Mesenteric fat pad (tissue), 1 donor: Measurements from ENCODE around the gene SORCS2. TPM values are rescaled to one million over a fixed set of nuclear protein-coding genes. Genes with fewer than 3 reads are reported as not detected.
"Not testable (repeated sequence)": the region's sequence is repeated elsewhere in the genome, so short reads cannot be mapped to it uniquely, and the experiment has no call there.

ENCODE experiments used
- DNase-seq: peaks from one replicate; pipeline ENCODE4 v3.0.0-alpha.2; 2020; ENCODE audit warnings: low spot score
- total RNA-seq: library from RNA; stranded (reverse); fragmentation: NEBNext Ultra II Directional; extraction: Animal tissue kit (Norgen Biotek cat#: 25700); gene quantifications from one replicate; pipeline ENCODE4 v1.2.1, GENCODE V29; 2021
- donor health status: DM: yes; HTN: yes; CAD: no.

SORCS2 gene
- total RNA-seq, 1 donor from 2014 or later: 1.9 TPM

DNA sequence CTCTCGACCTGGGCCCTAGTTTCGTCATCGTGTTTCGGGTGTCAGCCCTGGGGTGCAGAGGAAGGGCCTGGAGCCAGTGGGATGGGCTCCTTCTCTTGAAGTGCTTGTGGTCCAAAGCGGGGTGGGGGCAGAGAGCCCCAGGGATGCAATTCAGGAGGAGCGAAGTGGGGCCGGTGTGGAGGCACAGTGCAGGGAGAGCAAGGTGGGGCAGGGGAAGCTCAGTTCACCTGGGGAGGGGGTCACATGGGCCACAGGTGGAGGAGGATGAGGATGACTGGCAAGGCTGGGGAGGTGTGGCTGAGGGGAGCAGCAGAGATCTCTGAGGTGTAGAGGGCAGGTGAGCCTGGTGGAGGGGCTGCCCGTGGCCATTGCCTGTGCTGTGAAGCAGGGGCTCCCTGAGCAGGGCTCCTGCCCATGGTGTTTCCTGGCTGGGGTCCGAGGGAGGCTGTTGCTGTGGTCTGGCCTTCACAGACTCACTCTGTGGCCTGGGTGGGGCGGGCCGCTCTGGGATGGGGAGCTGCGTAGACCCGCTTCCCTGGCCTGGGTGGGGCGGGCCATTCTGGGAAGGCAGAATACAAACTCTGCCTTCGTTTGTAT lies 6.9 kb downstream of the SORCS2 start:
- peak; percentile 77 for DNase-seq

DNA sequence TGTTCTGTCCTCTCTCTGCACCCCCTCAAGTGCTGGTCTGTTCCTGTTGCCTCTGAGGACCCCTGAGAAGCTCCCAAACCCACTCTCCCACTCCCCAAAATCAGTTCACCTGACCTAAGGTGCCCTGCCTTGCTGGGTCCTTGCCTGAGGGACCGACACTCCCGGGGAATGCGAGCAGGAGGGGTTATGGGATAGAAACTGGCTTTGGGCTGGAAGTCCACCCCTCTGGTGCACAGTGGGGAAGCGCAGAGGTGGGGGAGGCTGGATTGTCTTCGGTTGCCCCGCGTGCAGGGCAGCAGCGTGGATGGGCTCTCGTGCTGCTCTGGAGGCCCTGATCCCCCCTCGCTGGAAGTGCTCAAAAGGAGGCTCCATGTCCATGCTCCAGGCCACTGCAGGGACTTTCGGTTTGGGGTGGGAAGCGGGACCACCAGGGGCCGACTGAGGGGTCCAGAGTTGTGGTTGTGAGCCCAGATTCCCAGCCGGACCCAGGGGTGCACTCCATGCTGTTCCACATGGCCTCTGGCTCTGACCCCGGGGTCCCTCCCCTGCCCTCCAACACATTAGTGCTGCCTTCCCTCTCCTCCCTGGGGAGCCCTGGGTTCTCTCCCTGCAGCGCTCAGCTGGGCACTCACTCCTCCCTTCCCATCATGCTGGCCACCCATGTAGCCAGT lies 7.6 kb downstream of the SORCS2 start:
- DNase-seq: peak; percentile 81

DNA sequence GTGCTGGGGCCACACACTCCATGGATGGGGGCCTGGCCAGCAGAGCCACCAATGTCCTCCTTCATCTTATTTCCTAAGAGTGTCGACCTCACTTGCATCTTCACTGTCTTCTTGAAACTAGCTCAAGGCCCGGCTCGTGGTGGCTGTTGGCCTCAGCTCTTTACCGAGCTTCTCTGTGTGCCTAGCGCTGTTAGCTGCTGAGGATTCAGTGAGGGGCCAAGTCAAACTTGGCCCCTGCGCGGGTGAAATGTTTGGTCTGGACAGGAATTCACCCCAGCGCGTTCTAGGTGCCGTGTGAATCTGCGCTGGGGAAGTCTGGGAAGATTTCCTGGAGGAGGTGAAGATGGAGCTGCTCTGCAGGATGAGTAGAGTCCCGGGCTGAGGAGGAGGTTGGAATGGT lies 8.5 kb downstream of the SORCS2 start:
- DNase-seq: peak; percentile 72

DNA sequence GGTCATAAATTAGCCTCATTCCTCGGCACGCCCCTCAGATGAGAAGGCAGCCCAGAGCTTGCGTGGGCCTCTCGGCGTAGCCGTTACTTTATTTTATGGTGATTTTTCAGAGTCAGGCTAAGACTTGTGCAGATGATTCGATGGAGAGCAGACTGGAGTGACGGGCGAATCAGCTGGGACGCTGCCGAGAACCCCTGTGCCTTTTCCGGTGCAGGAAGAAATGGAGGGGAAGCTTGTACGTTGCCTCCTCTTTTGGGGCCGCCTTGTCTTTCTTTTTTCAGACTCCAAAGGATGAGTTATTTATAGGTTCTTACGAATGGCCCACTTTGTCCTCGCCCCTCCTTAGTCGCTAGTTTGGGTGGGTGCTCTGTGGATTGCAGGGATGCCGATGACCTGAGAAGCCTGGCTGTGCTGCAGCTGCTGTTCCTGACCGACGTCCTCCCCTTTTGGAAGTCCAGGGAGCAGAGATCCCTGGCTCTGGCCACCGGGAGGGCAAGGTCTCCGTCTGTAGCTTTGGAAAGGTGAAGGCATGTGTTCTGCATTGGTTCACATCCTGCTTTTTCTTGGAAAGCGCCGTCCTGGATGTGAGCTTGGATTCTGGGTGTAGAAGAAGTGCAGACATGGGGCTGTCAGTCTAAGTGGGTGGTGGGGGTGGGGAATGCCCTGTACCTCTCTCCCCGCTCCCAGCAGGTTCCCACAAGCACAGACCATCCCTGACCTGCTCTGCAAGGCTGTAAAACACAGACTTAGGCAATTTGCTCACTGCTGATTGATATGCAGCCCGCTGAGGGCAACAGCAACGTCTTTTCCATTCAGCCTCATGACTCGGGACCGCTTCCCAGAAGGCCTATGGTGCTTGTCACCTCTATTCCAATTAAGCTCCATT lies 9.3 kb downstream of the SORCS2 start:
- DNase-seq: peak; percentile 76

DNA sequence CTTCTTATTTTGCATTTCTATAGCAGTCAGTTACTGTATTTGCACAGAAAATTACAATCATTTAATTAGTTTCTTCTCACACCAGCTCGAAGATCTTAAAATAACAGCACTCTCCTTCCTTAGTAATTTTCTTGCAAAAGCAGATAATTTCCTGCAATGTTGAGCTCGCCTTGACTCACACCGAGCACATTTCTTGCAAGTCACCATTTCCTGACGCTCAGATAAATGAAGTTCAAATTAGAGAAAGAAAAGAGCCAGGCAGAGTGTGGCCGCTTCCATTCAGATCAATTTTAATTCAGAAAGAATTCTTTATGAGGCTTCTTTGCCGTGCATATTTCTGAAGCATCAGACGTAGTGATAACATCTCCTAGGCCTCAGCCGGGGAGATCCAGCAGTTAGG lies 10.1 kb downstream of the SORCS2 start:
- DNase-seq: no peak

DNA sequence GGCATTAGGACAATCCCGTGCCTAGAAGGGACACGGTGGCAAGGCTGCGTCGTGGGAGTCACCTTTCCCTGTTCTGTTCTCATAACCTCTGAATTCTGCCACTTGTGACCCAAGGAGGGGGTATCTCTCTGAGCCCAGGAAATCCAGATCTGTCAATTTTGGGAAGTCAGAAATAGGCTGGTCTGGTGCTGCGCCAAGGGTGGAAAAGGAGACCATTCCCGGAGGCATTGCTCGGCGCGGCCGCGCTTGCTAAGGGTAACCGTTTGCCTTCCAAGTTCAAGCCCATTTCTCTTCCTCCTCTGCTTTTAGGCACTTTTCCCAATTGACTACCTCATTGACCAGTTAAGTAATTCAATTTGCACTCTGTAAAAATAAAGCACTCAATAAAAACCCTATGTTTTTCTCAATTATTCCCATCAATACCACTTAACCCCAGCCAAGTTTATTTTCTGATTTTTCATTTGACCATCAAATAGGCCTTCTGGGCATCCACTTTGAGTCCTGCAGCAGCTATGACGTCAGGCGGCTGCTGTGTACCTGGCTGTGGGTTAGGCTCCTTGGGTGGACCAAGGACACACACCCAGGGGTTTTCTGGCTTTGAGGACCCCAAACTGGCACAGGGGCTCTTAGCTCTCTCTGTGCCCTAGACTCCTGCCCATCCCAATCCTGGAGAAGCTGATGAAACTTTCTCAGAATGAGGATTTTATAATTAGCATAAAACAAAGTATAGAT lies 12.5 kb downstream of the SORCS2 start:
- DNase-seq: no peak

DNA sequence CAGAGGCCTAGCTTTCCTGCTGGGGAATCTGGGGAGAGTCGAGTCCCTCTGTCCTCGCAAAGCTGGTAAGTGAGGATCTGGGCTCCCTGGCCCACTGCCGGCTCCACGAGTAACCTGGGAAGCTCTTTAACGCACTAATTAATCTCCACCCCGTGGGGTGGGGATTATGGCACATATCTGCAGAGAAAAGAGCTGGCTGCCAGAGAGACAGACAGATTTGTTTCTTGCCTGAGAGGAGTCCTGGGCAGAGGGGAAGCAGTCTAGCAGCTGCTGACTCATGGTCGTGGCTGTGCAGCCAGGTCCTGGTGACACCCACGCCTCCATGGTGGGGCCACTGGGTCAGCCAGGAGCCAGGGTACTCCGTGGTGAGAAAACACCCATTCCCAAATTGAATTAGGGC lies 14.0 kb downstream of the SORCS2 start:
- no peak for DNase-seq

DNA sequence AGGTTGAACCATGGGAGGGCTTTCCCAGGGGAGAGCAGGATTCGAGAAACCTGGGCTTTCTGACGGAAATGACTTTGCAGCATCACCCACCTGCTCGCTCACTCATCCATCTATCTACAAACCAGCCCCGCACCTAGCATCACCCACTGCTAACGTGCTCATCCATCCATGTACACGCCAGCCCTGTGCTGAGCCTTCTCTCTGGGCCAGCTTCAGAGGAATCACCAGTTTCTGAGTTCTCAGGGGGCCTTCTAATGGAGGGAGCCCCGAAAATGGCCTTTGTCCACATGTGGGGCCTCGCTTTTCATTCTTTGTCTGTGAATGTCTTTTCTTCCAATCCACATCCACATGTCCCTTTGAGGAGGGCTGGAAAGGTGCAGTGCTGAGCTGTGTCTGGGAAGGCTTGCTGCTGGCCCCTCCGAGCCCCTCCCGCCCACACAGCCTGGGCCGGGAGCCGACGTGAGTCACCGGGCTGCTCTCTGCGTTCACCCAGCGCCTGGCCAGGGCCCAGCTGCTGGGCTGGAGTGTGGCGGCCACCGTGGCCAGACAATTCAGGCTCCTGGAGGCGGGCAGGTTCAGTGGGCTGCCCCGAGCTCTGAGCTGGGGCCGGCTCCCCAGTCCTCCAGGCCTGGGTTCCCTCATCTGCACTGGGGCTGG lies 14.7 kb downstream of the SORCS2 start:
- DNase-seq: no peak

DNA sequence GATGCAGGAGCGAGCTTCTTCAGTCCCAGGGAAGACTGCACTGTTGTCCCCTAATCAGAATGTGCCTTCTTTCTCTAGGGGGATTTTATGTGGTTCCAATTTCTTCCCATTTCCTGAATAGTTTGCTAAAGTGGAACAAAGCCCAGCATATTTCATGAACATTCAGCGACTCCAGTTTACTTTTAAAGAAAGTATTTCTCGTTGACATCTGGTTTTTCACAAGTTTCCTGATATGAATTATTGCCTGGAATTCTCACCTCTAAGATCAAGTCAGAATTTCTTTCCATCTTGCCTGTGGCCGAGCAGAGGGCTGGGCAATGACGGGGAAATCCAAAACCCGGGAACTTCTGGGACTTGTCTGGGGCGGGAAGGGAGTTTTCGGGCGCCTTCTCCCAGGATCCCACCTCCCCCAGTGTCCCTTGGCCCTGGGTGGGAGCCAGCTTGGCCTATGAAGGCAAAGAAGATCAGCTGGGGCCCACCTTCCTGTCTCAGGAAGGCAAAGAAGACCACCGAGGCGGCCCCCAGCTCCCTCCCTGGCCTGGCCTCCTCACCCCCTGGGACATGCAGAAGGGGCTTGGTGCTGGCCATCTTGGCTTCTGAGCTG lies 15.4 kb downstream of the SORCS2 start:
- no peak for DNase-seq

DNA sequence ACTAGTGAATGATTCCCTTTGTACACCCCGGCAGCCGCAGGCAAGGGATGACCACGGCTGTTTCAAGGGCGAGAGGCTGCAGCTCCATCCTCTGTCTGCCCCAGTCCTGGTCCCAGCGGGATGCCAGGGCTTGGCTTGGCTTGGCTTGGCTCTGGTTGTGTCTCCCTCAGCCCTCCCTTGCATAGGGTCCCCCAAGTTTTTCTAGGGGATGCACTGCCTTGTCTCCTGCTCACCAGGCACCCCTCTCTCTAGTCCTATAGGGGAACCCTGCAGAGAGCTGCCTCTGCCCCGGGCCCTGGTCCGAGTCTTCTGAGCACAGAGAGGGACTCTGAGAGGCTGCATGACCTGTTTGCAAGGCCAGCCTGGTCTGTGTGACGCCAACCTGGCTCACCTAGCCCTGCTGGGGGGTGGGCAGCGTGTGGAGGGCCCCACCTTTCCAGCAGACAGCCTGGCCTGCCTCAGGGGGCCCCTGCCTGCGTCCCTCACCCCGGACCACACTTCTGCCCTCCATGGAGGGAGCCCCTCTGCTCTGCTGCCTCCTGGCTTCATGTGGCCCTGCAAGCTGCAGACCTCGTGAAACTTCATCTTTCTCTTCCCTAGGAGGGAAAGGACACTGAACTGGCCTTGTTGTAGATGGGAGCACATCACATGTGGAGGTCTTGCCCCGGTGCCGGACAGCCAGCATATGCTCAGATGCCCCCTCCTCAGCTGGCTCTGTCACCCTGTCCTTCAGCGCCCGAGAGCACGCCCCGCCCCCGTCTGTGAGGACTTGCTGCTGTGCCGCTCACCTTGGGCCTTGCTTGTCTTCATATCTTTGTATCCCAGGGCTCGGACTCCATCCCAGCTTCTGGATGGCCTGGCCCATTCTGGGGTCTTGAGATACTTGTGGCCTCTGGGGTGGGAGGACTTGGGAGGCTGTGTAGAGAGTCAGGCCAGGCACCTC lies 16.4 kb downstream of the SORCS2 start:
- DNase-seq: no peak

DNA sequence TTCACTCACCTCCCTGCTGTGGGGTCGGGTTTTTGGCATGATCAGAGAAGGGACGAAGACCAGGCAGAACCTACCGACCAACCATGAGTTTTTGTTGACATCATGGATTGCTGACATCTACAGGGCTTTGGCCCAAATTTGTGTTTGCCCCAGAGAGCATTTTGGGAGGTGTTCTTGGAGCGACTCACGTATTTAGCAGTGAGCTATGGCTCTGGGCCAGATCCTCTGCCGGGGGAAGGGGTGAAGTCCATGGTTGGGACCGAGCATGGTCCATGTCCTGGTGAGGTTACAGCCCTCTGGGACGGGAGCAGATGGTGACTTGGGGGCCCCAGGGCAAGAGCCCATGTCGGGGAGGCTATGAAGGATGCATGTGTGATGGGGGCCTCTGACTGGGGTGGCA lies 17.4 kb downstream of the SORCS2 start:
- no peak for DNase-seq

DNA sequence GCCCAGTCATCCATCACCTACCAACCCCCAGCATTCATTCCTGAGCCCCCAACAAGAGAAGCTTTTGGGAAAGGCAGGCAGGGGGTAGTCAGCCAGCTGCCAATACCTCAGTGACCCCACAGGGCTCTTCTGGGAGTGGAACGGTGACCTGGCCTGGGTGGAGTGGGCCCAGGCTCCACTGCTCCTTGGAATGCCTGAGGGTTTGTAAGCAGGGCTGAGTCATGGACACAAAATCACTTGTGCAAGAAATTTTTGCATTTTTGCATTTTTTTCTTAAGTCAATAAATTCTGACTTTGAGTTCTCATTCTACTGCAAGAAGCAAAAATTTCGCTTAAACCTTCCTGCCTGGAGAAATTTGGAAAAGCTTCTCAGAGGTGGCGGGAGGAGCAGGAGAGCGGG lies 18.5 kb downstream of the SORCS2 start:
- no peak for DNase-seq

DNA sequence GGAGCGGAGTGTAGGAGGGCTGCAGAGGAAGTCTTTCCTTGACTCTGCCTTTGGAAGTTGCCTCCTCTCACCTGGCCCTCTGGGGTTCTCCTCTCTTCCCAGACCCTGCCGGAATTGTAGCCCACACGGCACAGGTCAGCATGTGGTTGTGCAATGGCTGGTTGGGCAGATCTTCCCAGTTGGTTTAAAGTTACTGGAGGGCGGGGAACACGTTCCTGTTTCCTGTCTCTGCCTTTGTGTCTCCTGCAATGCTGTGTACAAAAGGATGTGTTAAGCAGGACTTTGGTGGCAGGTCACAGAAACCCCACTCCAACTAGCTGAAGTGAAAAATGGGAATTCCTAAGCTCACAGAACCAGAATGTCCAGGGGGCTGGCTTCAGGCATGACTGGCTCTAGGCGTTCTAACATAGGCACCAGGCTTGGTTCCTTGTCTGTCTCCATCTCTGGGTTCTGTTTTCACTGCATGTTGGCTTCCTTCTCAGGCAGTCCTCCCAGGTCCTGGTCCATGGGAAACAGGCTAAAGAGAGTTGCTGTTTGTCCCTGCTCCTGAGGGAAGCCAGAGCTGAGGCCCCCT lies 19.9 kb downstream of the SORCS2 start:
- DNase-seq: no peak

DNA sequence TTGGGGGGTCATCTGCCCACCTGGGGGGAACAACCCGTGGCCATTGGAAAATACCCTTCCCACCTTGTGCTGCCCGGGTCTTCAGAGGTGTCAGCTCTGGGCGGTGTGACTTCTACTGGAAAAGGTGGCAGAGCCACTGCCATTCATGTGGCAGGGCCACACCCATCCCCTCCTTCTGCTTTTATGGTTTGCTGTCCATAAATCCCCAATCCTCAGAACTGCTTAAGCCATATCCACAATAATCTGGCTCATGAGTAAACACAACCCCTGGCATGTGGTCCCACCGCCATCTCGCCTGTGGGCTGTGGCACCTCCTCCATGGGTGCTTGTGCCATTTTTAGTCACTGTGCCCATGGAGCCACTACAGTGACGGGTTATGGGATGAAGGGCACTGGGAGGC lies 20.6 kb downstream of the SORCS2 start:
- DNase-seq: no peak

DNA sequence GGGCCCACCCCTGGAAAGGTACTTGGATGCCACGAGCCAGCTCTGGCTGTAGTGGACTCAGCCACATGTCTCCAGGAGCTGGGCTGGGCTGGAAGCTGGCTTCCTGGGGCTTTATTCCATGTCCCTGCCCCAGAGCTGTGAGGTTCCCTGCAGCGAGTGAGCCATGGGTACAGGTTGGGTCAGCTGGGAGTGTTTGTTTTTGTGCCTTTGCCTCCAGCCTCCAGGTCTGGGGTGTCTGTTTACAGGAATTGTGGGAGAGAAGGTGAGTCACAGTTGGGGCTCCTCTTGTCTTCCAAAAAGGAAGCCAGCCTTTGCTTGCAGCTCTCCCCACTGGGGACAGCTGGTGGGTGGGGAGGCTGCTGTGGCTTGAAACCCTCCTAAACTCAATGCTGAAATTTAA lies 21.5 kb downstream of the SORCS2 start:
- DNase-seq: no peak

DNA sequence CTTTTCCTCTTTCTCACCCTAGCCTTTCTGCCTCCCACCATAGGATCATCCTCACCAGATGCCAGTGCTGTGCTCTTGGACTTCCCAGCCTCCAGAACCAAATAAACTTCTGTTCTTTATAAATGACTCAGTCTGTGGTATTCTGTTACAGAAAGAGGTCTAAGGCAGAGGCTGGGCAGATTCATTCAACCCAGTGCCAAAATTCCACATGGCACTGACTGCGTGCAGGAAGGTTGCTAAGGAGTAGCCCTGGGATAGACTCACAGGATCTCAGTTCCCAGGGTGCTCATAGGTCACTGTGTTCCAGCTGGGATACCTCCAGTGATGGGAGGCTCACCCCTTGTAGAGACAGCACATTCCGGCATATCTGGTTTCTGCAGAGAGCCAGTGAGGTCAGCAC lies 22.0 kb downstream of the SORCS2 start:
- no peak for DNase-seq

DNA sequence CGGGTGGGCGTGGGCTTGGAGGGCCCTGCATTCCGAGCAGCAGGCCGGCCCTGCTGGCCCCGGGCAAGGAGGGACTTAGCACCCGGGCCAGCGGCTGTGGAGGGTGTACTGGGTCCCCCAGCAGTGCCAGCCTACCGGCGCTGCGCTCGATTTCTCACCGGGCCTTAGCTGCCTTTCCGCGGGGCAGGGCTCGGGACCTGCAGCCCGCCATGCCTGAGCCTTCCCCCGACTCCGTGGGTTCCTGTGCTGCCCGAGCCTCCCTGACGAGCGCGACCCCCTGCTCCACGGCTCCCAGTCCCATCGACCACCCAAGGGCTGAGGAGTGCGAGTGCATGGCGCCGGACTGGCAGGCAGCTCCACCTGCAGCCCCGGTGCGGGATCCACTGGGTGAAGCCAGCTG lies 22.8 kb downstream of the SORCS2 start:
- DNase-seq: not testable (repeated sequence)

DNA sequence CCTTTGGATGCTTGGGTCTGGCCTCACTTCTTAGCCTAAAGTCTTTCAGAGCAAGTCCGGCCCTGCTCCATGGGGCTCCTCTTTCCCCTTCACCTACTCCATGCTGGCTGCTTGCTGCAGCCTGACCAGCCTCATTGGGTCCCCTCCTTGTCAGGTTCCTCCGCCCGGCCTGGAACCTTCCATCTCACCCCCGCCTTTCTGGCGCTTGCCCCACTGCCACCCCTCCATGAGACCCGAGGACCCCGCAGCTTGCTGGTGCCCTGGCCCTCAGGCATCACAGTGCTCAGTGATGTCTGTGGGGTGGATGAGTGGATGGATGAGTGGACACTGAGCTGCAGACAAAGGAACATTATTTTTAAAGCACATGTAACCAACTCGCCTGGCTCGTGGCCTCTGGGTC lies 24.7 kb downstream of the SORCS2 start:
- no peak for DNase-seq
